Cardiac fibroblast (primary cell): ENCODE data around the gene EPHA6.

Source experiments
- DNase-seq, 2 donors: peaks; one replicate each; pipeline versions ENCODE4 v3.0.0 to v3.0.0-alpha.2; 2010; ENCODE audit warnings: low read depth in 2 of 2
- H3K4me3 ChIP-seq, 2 donors: replicated peaks in 1 of 2; 1 replicate in 1 of 2; 2 replicates in 1 of 2; pipeline ENCODE4 v1.5.1; 2011; ENCODE audit warnings: low read depth in 2 of 2, low read length in 2 of 2, mild to moderate bottlenecking in 2 of 2, moderate library complexity in 1 of 2
- CTCF ChIP-seq: IDR thresholded peaks from one replicate; pipeline ENCODE4 v1.5.1; 2011; ENCODE audit warnings: low read depth, mild to moderate bottlenecking, low read length, inconsistent platforms

Gene EPHA6

GRCh38 chr3:97138914-97139541 lies 324.6 kb downstream of the EPHA6 start:
- TF ChIP-seq CTCF, result no peak
- DNase-seq, result peak in 1 of 2 donors; percentile 0
- no peak overlapping the region for H3K4me3 ChIP-seq

- no peak for DNase-seq
- TF ChIP-seq CTCF, result no peak
- no peak overlapping the region for H3K4me3 ChIP-seq
Measured at GRCh38 chr3:97148931-97149330, 334.5 kb downstream of the EPHA6 start.

- no peak for DNase-seq
- no peak for TF ChIP-seq CTCF
- no peak overlapping the region for H3K4me3 ChIP-seq
Measured at GRCh38 chr3:97161169-97161568, 346.8 kb downstream of the EPHA6 start.

- no peak for TF ChIP-seq CTCF
- no peak overlapping the region for H3K4me3 ChIP-seq
- no peak for DNase-seq
Measured at GRCh38 chr3:97177242-97177641, 362.8 kb downstream of the EPHA6 start.

- H3K4me3 ChIP-seq, result no peak overlapping the region
- DNase-seq, result no peak
- no peak for TF ChIP-seq CTCF
Measured at GRCh38 chr3:97181704-97182103, 367.3 kb downstream of the EPHA6 start.

- TF ChIP-seq CTCF, result no peak
- DNase-seq, result no peak
- no peak overlapping the region for H3K4me3 ChIP-seq
Measured at GRCh38 chr3:97187771-97188170, 373.4 kb downstream of the EPHA6 start.

GRCh38 chr3:97189835-97190234 lies 375.4 kb downstream of the EPHA6 start:
- no peak for DNase-seq
- TF ChIP-seq CTCF, result no peak
- H3K4me3 ChIP-seq, result no peak overlapping the region
